GM15510 (cell line): ENCODE results near the gene DOCK8.
A peak's percentile ranks its signal among the peaks of the same experiment; 100 is the strongest.

Experiments
- POLR2A ChIP-seq: IDR thresholded peaks from 3 replicates; pipeline ENCODE4 v1.6.1; 2011; ENCODE audit warnings: borderline replicate concordance; ENCODE audit not compliant: insufficient read length; ENCODE audit errors: extremely low read depth

Gene DOCK8

DNA sequence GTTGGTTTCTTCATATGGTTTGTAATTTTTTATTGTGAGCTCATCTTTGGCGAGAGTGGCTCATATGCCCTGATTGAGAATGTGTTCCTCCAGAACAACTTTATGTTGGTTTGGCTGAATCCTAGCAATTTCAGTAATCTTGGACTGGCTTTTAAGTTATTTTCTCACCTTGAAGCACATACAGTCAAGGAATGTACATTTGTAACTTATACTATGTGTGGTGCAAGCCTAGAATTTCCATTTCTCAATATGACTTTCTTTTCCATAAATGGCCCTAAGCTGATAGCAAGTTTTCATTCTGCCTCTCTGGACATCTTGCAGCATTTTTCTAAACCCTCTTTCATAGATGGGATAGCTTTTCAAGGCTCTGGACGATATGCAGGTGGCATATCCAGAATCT, 247.5 kb downstream of the DOCK8 start:
- no peak for TF ChIP-seq POLR2A

DNA sequence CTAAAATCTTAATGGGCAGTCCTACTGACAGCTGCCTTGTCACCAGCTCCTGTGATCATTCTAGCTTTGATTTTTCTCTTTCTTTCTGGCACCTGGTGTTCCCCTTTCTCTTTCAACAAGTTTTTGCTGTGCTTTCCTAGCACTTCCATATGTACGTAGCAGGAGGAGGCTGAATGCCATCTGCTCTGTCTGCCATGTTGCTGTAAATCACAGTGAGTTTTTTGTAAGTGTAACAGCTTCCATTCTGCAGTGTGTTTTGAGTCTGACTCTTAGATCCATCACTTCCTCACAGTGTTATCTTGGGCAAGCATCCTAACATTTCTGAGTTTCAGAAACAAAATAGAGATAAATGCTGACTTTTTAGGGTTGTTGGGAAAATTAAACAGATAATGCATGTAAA, 247.9 kb downstream of the DOCK8 start:
- TF ChIP-seq POLR2A, result no peak

DNA sequence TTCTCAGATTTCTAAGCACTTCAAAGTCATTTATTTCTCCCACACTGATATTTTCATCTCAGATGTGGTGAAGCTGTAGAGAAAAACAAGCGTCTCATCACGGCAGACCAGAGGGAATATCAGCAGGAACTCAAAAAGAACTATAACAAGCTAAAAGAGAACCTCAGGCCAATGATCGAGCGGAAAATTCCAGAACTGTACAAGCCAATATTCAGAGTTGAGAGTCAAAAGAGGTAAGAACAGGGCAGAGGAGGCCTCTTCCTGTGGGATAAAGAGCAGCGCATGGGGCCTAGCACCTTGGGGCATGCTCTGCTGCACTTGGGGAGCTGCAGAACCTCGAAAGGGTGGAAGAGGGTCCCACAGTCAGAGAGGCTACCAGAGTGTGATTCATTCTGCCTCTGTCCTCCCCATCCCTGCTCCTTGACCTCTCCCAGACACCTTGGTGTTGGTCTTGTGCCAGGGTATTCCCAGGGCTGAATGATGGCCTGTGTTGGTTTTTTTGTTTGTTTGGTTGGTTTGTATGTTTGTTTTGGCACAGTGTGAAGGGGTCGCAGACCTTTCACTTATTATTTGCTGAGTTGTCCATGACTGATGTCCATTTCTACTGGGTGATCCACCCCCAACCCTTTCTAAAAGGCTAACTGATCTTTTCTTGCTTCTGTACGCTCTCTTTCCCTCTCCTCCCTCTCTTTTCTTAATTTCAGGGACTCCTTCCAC, 248.9 kb downstream of the DOCK8 start:
- no peak for TF ChIP-seq POLR2A

DNA sequence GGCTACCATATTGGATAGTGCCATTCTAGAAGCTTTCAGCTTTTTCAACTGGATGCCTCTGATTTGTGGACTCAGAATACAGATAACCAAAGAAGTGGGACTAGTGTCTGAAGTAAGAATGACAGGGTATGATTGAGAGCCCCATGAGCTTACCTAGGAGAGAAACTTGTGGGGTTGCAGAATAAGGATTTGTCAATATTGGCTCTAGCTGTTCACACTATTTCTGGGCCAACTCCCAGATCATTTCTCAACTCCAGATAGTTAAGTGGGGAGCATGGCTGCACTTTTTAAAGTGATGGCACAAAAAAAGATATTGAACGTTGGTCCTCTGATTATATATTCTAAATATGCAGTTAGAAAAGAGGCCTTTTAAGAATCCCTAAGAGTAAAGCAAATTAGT, 252.1 kb downstream of the DOCK8 start:
- no peak for TF ChIP-seq POLR2A

DNA sequence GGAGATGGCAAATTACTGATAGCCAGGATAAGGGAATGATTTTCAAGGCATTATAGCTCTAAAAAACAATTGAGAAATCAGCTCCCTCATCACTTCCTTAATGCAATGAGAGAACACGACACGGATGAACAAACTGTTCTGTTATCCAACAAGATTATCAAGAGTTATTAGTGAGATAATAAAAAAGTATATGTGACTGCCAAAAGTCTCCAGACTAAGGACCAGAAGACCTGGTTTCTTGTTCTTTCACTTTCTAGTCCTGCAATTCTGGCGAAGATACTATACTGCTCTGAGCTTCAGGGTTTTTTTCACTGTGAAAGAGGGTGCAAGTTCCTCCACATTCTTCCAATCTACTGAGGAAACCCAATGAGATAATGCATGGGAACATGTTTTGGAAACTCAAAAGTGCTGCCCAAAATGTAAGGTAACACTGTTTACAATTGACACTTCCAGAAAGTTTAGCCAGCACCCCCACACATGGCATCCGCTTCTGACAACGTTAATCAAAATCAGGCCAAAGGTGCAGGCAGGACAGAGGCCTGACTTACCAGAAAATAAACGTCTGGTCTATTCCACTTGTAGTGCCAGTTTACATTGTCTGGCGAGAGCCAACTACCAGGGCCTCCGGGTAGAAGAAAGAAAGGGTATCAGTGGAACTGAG, 254.2 kb downstream of the DOCK8 start:
- no peak for TF ChIP-seq POLR2A

DNA sequence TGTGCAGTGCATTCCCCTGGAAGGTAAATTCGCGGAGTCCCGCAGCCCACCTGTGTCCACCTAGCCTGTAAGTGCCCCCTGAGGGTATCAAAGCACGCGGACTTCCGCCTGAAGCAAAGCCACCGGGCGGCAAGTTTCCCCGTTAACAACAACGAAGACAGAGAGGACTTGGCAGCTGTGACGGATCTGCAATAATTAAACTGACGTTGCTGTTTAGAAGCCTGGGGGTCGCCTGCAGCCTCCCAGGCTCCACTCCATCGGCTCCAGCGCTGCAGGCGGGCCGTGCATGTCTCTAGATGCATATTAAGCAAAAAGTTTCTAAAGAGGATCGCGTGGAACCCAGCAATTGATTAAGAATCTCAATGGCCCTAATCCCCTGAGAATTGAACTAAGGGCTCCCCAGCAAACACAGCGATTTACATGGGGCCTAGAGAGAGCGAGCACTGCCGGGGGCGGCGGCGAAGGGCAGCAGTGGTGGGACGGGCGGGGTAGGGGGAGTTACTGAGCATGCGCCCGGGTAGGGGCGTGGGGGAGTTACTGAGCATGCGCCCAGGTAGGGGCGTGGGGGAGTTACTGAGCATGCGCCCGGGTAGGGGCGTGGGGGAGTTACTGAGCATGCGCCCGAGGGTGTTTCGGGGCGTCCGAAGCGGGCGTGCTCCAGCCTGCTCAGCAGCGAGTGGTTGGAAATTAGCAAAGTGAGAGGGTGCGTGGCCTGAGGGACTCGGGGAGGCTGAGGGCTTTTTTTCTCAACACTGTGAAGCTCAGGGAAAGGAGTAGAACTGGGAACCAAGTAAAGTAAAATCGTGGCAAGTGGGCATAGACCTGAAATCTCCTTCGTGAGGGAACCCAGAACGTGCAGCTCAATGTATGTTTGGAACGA, 255.2 kb downstream of the DOCK8 start:
- peak; percentile 89 for TF ChIP-seq POLR2A

DNA sequence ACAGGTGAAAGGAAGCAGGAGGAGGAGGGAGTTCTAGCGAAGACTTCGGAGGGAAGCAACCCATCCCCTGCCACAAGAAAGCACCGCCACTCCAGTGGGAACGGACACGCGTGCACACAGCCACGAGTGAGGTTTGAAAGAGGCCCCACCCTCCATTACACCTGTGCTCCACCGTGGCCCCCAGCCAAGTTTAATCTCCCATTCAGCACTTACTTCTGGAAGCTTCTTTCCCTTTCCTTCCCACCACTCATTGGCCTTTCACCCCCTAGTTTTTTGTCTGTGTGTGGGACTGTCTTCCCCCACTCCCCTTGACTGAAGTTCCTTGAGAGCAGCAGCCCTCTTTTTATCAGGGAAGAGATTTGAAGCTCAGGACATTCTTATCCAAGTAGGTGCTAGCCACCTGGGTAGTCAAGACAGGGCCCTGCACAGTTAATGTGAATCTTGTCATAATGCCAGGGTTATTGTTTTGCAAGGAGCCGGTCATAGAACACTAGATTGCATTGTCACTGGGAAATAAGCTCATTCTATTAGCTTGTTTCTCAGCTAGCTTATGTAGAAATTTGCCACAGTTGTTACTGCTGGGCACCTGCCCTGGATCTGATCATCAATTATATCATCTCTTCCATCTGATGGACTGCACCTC, 256.0 kb downstream of the DOCK8 start:
- TF ChIP-seq POLR2A, result no peak

DNA sequence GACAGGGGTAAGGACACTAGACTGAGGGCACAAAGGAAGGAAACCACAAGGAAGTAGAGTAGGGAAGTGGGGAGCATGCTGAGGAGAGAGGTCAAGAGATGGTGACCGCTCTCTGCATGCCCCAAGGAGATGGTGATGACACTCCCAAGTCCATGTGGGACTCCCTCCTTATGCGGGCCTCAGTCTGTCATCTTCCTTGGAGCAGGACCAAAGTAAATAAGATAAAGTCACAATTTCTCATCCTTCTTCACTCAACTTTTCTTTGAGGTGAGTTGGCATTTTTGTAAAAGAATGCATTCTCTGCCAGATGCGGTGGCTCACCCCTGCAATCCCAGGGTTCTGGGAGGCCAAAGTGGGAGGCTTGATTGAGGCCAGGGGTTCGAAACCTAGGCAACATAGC, 256.7 kb downstream of the DOCK8 start:
- no peak for TF ChIP-seq POLR2A

DNA sequence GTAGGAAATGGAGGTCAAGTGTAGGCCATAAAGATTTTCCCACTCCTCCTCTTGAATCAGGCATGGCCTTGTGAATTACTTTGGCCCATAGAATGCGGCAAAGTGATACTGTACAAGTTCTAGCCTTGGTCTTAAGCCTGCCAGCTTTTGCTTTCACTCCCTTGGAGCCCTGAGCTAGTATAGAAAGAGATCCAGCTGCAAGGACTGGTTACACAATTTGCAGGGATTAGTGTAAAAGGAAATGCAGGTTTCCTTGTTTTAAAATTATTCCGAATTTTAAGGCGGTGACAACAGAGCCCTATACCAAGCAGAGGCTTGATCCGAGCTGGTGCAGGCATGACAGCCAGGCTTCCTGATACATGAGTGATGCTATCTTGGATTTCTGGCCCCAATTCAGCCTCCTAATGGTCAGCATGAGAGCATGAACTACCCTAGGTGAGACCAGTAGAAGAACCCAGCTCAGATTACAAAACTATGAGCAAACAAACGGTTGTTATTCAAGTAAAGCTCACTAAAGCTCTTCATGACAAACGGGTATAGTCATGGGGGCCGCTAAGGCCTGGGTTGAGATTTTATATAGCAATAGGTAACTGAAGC, 257.9 kb downstream of the DOCK8 start:
- no peak for TF ChIP-seq POLR2A

DNA sequence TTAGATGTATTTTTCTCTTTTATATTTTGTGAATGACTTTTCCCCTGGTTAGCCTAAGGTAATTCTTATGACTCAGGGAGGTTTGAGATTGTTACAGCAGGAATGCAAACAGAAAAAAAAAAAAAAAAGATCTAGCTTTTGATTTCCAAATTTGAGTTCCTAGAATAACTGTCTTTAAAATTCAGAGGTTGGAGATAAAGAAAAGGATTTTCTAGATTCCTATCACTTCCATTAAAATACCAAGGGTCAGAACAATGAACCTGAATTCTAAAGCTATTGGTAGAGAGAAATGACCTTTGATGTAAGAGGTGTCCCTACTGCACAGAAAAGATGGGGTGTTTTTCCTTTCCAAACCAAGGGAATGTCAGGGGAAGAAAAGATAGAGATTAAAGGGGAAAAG, 262.5 kb downstream of the DOCK8 start:
- TF ChIP-seq POLR2A, result no peak

DNA sequence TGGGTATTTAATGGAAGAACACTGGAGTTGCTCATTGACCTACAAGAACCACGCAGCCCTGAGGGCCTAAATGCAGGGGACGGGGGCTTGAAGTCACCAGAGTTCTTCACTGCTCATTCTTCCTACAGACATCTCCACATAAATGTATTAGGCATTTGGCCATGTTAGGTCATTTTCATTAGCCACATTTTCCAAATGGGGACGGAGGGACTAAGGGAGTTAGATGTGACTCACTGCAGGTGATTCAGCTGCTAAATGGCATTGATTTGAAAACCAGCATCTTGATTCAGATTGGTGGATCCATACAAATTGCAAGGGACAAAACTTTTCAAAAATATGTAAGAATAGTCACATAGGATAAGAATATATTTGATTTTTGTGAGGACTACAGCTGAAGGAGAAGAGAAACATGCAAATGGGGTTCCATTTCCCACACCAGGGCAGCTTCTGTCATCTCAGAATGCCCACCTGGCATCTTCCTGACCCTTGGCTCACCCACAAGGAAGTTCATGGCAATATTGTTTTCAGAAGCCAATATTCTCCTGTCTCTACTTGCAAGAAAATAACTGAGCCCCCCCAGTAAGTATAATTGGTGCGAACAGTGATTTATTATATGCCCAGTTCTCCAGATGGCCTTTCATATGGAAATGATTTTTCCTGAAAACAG, 264.8 kb downstream of the DOCK8 start:
- no peak for TF ChIP-seq POLR2A

DNA sequence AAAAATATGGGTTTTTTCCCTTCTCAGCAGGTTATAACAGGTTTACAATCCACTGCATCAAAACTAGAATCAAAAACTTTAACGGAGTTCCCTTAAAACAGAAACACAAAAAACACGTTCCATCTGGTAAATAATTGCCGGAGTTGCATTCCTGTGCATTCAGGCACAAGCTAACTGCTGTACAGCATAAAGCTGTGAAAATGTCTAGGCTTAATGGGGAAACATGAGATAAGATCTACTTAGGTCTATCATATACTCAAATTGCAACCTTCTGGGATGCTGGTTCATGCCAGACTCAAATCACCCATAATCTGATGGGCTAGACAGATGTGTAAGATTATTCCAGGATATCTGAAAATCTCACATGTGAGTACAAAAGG, 265.3 kb downstream of the DOCK8 start:
- TF ChIP-seq POLR2A, result no peak

DNA sequence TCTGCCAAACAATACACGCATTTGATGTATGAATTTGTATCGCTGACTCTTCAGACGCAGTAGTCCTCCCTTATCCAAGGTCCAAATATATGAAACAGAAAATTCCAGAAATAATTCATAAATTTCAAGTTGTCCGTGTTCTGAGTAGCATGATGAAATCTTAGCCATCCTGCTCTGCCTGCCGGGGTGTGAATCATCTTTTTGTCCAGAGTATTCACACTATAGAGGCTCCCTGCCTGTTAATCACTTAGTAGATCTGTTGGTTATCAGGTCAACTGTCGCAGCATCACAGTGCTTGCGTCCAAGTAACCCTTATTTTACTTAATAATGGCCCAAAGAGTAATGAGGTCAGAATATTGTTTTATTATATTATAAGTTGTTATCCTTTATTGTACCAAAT, 268.1 kb downstream of the DOCK8 start:
- no peak for TF ChIP-seq POLR2A

DNA sequence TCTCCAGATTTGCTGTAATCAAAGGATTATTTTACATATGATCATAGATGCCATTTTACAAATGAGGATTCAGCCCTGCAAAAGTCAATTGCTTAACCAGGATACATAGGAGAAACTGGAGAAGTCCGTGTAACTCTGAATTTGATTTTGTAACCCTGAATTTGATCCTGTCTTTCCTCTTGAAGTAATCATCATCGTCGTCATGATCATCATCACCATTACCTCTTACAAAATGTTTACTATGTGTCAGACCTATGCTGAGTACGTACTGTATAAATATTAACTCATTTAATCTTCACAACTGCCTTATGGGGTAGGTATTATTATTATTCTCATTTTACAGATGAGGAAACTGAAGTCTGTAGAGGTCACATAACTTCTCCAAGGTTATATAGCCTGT, 271.5 kb downstream of the DOCK8 start:
- TF ChIP-seq POLR2A, result no peak

DNA sequence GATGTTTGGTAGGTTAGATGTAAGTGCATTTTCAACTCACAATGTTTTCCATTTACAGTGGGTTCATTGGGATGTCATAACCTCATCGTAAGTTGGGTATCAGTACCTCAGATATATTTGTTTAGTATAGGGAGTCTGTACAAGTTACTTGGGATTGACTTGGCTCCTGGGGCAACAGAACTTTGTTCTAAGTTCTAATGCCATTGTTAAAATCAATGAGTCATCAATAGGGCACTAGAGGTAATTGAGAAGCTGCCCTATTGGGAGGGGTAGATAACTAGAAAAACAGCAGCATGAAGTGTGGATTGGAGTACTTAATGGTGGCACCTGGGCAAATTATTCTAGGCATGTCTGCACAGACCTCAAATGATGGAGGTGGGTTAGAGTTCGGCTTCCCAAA, 272.8 kb downstream of the DOCK8 start:
- TF ChIP-seq POLR2A, result no peak

DNA sequence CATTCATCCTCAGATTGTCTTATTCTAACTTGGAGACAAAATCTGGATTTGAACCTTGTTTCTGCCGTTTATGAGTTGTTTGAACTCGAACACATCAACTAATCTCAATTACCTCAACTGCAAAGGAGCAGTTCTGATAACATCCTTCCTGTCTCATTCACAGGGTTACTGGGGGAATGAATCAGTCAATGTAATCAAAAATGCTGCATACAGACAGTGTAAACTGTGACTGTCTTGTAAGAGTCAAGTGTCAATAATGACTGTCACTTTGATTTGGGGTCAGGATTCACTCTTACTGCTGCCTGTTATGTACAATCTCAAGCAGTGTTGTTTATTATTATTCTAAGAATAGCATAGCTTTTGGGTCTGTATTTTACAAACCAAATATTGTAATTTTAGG, 273.8 kb downstream of the DOCK8 start:
- no peak for TF ChIP-seq POLR2A
